NCI-H1694 (cell line): ENCODE results near the gene AGO4.
"Not testable (repeated sequence)": the region's sequence is repeated elsewhere in the genome, so short reads cannot be mapped to it uniquely, and the experiment has no call there.

Experiments
- DNase-seq: peaks from one replicate; lab custom pipeline; 2025; lab: John Stamatoyannopoulos, UW

AGO4 gene

GRCh38 chr1:35810096-35810881 lies 2.5 kb downstream of the AGO4 start:
- no peak for DNase-seq

DNA sequence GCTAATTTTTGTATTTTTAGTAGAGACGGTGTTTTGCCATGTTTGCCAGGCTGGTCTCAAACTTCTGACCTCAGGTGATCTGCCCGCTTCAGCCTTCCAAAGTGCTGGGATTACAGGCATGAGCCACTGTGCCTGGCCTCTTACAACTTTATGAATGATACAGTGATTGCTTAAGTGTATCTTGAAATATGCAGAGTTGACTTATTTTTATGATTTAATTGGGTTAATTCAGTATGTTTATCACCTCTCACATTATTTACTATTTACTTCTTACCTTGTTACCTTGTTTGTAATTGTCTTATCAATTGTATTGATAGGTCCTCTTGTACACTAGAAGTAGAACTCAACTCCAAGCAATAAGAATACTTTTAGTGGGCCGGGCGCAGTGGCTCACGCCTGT lies 4.9 kb downstream of the AGO4 start:
- not testable (repeated sequence) for DNase-seq

GRCh38 chr1:35825255-35825654 lies 17.4 kb downstream of the AGO4 start:
- DNase-seq = no peak

- no peak for DNase-seq
These were observed 24.6 kb downstream of the AGO4 start for GRCh38 chr1:35832276-35832905.

- no peak for DNase-seq
These were observed 25.6 kb downstream of the AGO4 start for GRCh38 chr1:35833395-35833794.

GRCh38 chr1:35834218-35834617 lies 26.4 kb downstream of the AGO4 start:
- DNase-seq = no peak

DNA sequence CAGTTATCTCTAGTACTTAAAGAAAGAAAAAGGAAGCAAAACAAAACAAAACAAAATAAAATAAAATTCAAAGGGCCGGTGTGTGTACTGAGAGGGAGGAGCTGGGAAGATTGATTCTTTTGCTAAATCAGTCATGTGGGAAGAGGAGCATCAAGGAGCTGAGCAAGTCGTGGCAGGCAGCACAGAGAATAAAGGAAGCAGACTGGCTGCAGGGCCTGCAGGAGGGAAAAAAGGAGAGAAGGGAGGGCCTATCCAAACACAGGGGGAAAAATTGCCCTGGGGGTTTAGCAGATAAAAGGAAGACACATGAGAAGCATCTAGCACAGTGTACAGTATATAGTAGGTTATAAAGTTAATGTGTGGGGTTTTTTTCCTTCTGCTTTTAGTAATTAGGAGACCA lies 27.6 kb downstream of the AGO4 start:
- no peak for DNase-seq

DNA sequence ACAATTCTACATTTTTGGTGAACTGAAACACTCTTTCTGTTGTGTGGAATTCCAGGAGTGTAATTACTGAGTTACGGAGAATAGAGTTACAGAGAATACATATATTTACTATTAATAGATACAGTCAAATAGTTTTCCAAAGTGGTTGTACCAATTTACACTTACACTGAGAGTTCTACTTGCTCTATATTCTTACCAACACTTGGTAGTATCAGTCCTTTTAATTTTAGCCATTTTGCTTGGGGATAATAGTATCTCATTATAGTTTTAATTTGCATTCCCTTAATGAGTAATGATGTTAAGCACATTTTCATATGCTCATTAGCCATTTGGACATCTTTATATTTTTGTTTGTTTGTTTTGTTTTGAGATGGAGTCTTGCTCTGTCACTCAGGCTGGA lies 28.9 kb downstream of the AGO4 start:
- no peak for DNase-seq

DNA sequence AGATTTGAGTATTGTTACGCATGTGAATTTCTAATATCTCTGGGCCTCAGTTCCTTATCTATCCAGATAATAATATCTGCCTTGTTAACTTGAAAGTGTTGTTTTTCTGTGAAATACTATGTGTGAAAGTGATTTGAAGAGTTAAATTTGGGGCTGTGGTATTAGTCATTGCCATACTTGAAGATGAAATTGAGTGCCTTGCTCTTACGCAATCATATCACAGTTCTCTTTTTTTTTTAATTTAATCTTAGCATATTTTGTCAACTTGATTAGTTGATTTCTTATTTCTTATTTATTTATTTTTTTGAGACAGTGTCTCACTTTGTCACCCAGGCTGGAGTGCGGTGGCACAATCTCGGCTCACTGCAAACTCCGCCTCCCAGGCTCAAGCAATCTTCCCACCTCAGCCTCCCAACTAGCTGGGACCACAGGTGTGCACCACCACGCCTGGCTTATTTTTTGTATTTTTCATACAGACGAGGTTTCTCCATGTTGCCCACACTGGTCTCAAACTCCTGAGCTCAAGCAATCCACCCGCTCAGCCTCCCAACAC lies 31.0 kb downstream of the AGO4 start:
- DNase-seq = no peak

DNA sequence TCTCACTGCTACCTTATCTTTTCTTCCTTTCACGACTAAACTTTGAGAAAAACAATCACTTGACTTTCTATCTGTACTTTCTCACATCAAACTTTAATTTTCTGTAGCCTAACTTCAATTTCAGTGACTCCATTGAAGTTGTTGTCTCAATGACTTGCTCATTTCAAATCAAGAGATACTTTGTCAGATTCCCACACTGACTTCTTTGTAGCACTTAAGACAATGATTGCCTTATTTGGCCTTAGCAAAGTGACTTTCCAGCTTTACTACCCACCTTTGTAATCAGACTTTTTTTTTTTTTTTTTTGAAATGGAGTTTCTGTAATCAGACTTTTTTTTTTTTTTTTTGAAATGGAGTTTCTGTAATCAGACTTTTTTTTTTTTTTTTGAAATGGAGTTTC lies 37.0 kb downstream of the AGO4 start:
- DNase-seq = no peak

DNA sequence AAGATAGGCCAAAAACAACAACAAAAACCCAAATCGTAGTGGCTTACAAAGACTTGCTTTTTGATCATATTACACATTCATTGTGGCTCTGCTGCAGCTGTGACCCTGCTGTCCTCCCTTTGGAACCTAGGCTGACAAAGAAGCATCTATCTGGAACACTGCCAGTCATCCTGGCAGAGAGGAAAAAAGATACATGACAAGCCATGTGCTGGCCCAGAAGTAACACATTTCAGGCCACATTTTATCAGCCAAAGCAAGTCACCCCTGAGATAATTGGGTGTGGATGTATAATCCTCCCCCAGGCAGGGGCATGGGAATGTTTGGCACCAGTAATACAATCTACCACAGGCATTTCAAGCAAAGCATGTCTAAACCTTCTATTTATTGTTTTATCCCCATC lies 38.0 kb downstream of the AGO4 start:
- DNase-seq = peak; percentile 42

GRCh38 chr1:35847935-35848565 lies 40.2 kb downstream of the AGO4 start:
- DNase-seq = no peak

DNA sequence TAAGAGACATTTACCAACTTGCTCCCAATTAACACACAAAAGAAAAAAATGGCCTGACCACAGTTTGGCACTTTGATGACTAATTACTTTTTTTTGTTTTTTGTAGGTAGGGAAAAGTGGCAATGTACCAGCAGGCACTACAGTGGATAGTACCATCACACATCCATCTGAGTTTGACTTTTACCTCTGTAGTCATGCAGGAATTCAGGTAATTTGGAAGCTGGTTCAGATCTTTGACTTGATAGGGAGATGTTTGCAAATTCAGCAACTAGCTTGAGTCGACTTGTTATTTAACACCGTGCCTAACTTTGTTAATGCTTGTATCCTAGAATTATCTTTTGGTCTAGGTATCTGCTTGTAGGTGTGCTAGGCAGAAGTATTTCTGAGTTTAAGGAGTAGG lies 42.2 kb downstream of the AGO4 start:
- DNase-seq = no peak

GRCh38 chr1:35850716-35851115 lies 42.9 kb downstream of the AGO4 start:
- DNase-seq = no peak

GRCh38 chr1:35851132-35851869 lies 43.5 kb downstream of the AGO4 start:
- DNase-seq = no peak

DNA sequence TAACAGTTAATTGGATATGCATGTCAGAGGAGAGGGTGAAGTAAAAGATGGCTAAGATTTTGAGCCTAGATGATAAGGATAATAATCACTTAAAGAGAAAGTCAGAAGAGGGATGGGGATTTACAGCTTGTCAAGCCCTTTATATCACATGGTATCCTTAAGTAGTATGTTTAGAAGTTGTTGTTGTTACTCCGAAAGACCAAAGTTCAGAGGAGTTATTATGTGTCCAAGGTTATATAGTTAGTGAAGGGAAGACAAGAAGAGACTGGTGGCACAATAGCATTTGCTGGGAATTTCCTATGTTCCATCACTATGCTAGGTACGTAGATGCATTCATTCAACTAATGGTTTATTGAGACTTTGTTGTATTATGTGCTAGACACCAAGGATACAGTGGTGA lies 44.4 kb downstream of the AGO4 start:
- DNase-seq = no peak

GRCh38 chr1:35854989-35855700 lies 47.3 kb downstream of the AGO4 start:
- DNase-seq = no peak

DNA sequence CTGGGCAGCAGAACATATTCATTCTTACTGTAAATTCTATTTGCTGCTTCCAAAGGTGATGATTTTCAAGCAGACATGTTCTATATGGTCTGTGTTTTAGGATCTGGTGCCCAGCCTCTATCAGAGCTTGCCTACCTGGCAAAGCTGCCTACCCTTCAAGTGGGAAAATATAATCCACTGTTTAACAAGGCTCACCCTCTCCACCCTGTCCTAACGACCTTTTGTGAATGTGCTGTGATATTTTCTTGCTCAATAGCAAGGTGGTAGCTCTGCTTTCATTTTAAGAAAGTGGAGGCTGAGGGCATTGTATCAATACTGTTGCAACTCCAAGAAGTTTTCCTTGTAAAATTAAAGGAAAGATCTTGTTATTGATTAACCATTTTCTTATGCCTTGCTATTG lies 49.1 kb downstream of the AGO4 start:
- no peak for DNase-seq

DNA sequence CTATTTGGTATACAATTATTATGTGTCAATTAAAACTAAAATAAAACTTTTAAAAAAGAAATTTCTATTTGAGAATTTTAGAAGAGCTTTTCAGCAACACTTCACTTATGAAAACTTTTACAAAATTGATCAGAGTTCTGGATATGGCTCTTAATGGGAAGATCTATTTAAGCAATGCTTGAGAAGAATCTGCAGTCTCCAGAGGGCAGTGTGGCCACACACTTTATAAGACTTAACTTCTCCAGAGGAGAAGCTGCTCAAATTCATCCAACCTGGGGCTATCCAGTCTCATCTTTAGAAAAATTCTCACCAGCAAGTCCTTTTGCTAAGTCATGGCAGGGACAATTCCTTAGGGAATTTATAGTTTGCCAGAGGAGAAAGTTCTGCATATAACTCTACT lies 50.0 kb downstream of the AGO4 start:
- DNase-seq = no peak

GRCh38 chr1:35860696-35861095 lies 52.9 kb downstream of the AGO4 start:
- DNase-seq = no peak

DNA sequence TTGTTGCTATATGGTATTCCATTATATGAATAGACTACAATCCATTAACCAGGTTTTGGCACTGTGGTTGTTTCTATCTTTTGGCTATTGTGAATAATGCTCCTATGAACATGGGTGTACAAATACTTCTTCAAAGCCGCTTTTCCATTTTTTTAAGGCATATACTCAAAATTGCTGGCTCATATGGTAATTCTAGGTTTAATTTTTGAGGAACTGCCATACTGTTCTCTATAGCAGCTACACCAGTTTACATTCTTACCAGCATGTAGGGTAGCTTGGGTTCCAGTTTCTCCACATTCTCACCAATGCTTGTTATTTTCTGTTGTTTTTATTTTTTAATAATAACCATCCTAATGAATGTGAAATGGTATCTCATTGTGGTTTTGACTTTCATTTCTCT lies 55.3 kb downstream of the AGO4 start:
- no peak for DNase-seq
